SK-N-MC (cell line): ENCODE data around the gene SMYD3.

Experiments
- DNase-seq: peaks from one replicate; pipeline ENCODE4 v3.0.0-alpha.2; 2011; ENCODE audit warnings: low read depth, low spot score
- H3K27ac ChIP-seq: fragments of 200-600 bp; sonication (generic); 2 replicates; pipeline ENCODE4 v1.5.1; 2016; ENCODE audit warnings: mixed run types
- H3K36me3 ChIP-seq: fragments of 200-600 bp; sonication (generic); 2 replicates; pipeline ENCODE4 v1.6.1; 2017; ENCODE audit warnings: antibody characterized with exemption, low read length, mixed read lengths; ENCODE audit not compliant: insufficient read depth
- H3K4me3 ChIP-seq: fragments of 200-600 bp; sonication (generic); 2 replicates; pipeline ENCODE4 v1.5.1; 2016
- H3K9ac ChIP-seq: fragments of 200-600 bp; sonication (generic); 2 replicates; pipeline ENCODE4 v1.8.0; 2017; ENCODE audit warnings: mixed run types, mixed read lengths; ENCODE audit not compliant: insufficient read length
- H3K9me3 ChIP-seq: fragments of 200-600 bp; sonication (generic); 2 replicates; pipeline ENCODE4 v1.6.1; 2017; ENCODE audit warnings: low read depth, mild to moderate bottlenecking, antibody characterized with exemption, low read length, moderate library complexity, mixed read lengths
- EZH2 ChIP-seq: fragments of 200-600 bp; sonication (generic); IDR thresholded peaks from one replicate; pipeline ENCODE4 v1.6.1; 2017; ENCODE audit warnings: antibody characterized with exemption
- FOXP2 ChIP-seq: optimal IDR thresholded peaks from 2 replicates; pipeline ENCODE3; 2011; ENCODE audit warnings: mild to moderate bottlenecking, moderate library complexity; ENCODE audit not compliant: insufficient read depth; ENCODE audit errors: extremely low read length, control extremely low read depth
- POLR2AphosphoS5 ChIP-seq: IDR thresholded peaks from 2 replicates; pipeline ENCODE4 v1.6.1; 2012; ENCODE audit warnings: mild to moderate bottlenecking, low read depth, low read length, borderline replicate concordance

Gene SMYD3

DNA sequence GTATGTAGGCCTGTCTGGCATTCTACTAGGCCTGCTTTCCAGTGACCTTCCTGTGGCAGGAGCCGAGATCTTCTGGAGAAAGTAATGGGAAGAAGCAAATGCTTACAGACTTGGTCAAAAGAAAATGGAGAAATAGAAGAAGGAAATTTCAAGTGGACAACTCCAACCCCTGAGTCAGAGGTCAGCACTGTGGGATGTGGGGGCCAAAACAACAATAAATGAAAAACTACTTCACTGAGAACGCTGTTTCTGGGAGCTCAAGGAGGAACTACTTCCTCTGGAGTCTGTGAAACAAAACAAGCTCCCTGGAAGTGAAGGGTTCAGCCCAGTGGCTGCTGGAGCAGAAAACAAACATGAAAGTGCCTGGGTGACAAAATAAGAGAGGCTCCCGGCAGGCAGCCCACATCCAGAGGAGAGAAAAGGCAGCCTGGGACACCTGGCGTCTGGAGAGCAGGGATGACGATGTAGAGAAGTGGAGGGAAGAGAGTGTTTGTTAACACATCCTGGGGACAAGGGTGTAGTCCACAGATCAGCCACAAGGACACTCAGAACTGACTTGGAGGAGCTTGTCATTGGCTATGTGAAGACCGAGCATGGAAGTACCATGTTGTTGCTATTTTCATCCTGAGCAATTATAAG lies 355.2 kb downstream of the SMYD3 start:
- Histone ChIP-seq H3K9me3 (no peaks in the 10 kb centered on the region), H3K9ac (no peak overlapping the region), H3K27ac (no peak overlapping the region), H3K4me3 (no peak overlapping the region), H3K36me3 (no peaks in the 10 kb centered on the region)
- TF ChIP-seq FOXP2 (no peak), EZH2 (no peak), POLR2AphosphoS5 (no peak)
- DNase-seq = no peak

DNA sequence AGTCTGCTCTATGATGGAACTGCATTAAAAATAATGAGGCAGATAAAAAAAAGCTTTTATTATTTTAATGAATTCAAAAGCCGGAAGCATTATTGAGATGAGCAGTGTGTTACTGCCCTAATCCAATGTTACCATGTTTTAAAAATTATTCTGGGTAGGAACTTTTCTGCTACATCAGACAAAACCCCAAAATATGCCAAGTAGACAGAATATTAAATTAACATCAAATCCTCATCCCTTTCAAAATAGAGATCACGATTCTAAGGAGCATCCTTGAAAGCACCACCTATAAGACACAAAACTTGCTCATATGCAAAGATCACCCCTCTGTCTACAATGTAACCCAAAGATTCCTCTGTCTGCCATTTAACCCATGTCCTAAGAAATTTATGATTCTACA lies 357.5 kb downstream of the SMYD3 start:
- Histone ChIP-seq H3K27ac (no peak overlapping the region), H3K4me3 (no peak overlapping the region), H3K9me3 (no peaks in the 10 kb centered on the region), H3K9ac (no peak overlapping the region), H3K36me3 (no peaks in the 10 kb centered on the region)
- TF ChIP-seq POLR2AphosphoS5 = no peak
- no peak for TF ChIP-seq FOXP2
- TF ChIP-seq EZH2 = no peak
- DNase-seq = no peak

DNA sequence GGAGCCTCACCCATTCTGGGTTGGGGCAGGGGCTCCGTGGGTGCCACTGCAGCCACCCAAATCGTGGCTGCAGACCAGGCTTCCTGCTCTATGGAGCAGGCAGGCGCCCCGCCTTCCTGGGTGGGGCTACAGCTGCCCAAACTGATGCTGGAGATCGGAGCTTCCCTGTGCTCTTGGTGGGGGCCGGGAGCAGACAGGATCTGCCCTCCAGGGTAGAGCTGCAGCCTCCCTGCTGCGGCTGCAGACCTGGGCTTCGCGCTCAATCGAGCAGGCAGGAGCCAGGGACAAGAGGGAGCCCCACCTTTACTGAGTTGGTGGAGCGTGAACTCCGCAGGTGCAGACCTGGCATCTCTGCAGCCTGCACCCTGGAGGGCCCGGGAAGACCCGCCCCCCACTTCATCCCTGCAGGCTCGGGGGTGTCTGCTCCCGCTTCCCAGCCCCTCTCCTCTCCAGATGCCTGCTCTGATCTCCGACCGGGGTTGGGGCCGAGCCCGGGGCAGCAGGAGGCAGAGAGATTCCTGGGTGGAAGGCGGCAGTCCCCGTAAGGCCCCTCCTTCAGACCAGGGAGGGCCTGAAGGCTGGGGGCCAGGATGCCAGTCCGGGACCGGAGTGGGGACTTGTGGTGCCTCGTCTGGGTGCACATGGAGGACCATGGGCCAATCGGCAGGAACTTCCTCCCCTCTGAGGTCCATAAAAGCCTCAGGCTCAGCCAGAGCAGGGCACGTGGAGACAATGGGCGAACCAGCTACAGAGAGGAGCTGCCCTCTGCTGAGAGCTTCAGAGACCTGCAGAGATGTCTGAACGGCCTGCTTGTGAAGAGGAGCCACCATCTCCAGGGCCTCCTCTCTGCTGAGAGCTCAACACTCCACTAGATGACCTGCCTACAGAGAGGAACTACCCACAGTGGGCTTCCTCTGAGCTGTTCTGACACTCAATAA lies 359.3 kb downstream of the SMYD3 start:
- H3K9me3 ChIP-seq = no peaks in the 10 kb centered on the region
- H3K4me3 ChIP-seq = no peak overlapping the region
- DNase-seq = no peak
- H3K27ac ChIP-seq = no peak overlapping the region
- H3K9ac ChIP-seq = no peak overlapping the region
- TF ChIP-seq EZH2 = no peak
- no peak for TF ChIP-seq POLR2AphosphoS5
- TF ChIP-seq FOXP2 = no peak
- no peaks in the 10 kb centered on the region for H3K36me3 ChIP-seq

DNA sequence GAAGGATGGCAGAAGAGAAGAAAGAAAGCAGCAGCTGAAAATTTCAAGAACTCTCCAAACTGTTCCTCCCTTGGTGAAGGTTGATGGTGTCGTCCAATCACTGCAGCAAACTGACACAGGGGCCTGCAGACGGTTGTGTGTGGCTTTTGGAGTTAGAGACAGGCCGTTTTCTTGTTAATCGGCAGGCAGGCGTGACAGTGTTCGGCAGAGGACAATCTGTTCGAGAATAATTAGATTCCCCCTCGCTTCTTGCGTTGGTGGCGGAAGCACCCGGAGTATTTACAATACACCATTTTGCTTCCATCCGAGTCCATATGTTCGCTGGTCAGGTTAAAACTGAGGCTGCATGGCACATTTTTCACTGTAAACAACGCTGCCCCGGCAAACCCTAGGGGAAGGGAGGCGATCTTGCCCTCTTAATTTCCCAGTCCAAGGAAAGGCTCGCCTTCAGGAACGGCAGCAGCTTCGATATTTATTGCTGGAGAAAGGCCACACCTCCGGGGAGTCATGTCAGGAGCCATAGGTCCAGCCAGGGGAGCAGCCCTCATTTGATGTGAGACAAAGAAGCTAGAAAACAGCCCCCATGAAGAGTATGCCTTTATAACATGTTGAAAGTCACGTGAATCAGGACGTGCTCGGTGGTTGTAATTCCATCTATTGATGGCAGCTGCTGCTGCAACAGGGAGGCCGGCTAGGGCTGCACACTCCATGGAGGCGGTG lies 360.1 kb downstream of the SMYD3 start:
- H3K9me3 ChIP-seq = no peaks in the 10 kb centered on the region
- TF ChIP-seq POLR2AphosphoS5 (no peak), EZH2 (no peak), FOXP2 (no peak)
- no peaks in the 10 kb centered on the region for H3K36me3 ChIP-seq
- no peak for DNase-seq
- no peak overlapping the region for H3K9ac ChIP-seq
- H3K4me3 ChIP-seq = no peak overlapping the region
- H3K27ac ChIP-seq = no peak overlapping the region

DNA sequence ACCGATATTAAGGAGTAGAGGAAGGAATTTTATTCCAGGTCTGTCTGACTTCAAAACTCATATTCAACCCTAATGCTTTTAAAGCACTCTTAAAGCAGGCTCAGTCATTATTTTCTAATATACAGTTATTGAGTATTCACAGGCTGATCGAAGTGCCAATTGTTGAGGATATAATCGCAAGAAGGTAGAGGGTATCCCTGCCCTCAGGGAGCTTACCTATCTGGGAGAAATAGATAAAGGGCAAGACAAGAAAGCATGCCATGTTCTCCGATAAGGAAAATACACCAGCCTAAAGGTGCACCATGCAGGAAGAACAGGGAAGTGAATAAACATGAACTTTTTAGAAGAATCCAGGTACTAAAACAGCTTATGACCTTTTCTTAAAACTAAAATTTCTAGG lies 361.2 kb downstream of the SMYD3 start:
- H3K4me3 ChIP-seq = no peak overlapping the region
- no peaks in the 10 kb centered on the region for H3K36me3 ChIP-seq
- DNase-seq = no peak
- H3K27ac ChIP-seq = no peak overlapping the region
- TF ChIP-seq EZH2 = no peak
- no peak for TF ChIP-seq POLR2AphosphoS5
- no peak for TF ChIP-seq FOXP2
- H3K9me3 ChIP-seq = no peaks in the 10 kb centered on the region
- no peak overlapping the region for H3K9ac ChIP-seq

DNA sequence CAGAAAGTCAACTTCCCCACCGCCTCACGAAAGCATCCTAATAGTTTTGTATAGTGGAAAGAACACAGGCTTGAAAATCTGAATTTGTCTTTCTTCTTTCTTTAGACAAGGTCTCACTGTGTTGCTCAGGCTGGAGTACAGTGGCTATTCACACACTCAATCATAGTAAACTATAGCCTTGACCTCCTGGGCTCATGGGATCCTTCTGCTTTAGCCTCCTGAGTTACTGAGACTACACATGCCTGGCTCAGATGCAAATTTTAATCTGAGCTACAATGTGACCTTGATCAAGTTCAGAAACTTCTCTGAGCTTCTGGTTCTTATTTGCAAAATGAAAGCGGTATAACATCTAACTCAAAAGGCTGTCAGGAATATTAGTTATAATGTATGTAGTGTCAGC lies 362.1 kb downstream of the SMYD3 start:
- H3K9me3 ChIP-seq = no peaks in the 10 kb centered on the region
- no peak for TF ChIP-seq FOXP2
- no peak overlapping the region for H3K9ac ChIP-seq
- H3K27ac ChIP-seq = no peak overlapping the region
- no peaks in the 10 kb centered on the region for H3K36me3 ChIP-seq
- DNase-seq = no peak
- H3K4me3 ChIP-seq = no peak overlapping the region

DNA sequence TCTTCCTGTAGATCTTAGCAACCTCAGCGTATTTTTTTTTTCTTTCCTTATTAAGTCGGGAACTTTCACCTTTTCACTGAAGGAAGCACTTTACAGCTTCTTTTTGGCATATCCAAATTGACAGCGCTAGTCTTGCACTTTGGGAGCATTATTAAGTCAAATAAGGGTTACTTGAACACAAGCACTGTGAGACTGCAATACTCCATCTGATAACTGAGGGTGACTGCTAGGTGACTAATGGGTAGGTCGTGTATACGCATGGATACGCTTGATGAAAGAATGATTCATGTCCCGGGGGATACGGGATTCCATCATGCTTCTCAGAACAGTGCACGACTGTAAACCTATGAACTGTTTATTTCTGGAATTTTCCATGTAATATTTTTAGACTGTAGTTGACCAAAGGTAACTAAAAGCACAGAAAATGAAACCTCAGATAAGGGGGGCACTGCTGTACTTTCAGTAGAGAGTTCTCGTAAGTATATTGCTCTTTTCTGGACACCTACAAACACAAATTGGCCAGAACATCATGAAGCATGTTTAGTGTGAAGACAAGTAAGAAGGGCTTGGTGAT lies 364.7 kb downstream of the SMYD3 start:
- no peak overlapping the region for H3K4me3 ChIP-seq
- no peak overlapping the region for H3K9ac ChIP-seq
- no peak for DNase-seq
- no peaks in the 10 kb centered on the region for H3K36me3 ChIP-seq
- TF ChIP-seq POLR2AphosphoS5 (no peak), EZH2 (no peak), FOXP2 (no peak)
- H3K9me3 ChIP-seq = no peaks in the 10 kb centered on the region
- no peak overlapping the region for H3K27ac ChIP-seq

DNA sequence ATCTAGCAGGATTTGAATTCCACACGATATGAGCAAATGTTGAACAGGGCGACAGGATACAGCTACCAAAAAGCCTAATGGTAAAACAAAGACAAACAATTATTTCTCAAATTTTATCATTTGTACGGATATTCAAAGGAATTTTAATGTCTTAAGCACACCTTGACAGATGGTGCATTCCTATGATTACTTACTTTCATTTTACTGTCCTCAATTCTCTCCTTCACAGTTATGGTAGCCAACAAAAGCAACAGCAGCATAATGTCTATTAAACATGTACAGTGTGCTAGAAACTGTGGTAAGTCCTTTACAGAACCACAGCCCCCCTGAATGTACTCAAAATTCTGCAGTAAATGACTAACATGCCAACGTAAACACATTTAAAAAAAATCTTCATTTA lies 365.8 kb downstream of the SMYD3 start:
- Histone ChIP-seq H3K27ac (no peak overlapping the region), H3K9me3 (no peaks in the 10 kb centered on the region), H3K36me3 (no peaks in the 10 kb centered on the region), H3K4me3 (no peak overlapping the region), H3K9ac (no peak overlapping the region)
- no peak for DNase-seq
- TF ChIP-seq FOXP2 = no peak
- TF ChIP-seq EZH2 = no peak
- TF ChIP-seq POLR2AphosphoS5 = no peak
